Spinal cord (tissue), 10 donors: ENCODE measurements around the gene PDIA2. TPM values are rescaled to one million over a fixed set of nuclear protein-coding genes. Genes with fewer than 3 reads are reported as not detected.

Experiments used
- DNase-seq, 6 donors: peaks; one replicate each; pipeline versions ENCODE4 v3.0.0 to v3.0.0-alpha.2; 2013 to 2015; ENCODE audit warnings: low spot score in 6 of 6, low read depth in 4 of 6
- H3K27ac ChIP-seq: one replicate; pipeline ENCODE4 v1.5.1; 2013; ENCODE audit warnings: low read depth, low read length, control low read depth
- H3K27me3 ChIP-seq: one replicate; pipeline ENCODE4 v1.6.1; 2013; ENCODE audit warnings: low read length; ENCODE audit not compliant: control insufficient read depth, insufficient read depth
- H3K36me3 ChIP-seq: one replicate; pipeline ENCODE4 v1.6.1; 2013; ENCODE audit warnings: low read length; ENCODE audit not compliant: control insufficient read depth, insufficient read depth
- H3K4me1 ChIP-seq: one replicate; pipeline ENCODE4 v1.6.1; 2013; ENCODE audit warnings: low read length; ENCODE audit not compliant: control insufficient read depth, insufficient read depth
- H3K4me3 ChIP-seq: one replicate; pipeline ENCODE4 v1.5.1; 2013; ENCODE audit warnings: low read depth, low read length, control low read depth
- H3K9me3 ChIP-seq: one replicate; pipeline ENCODE4 v1.6.1; 2013; ENCODE audit warnings: low read length; ENCODE audit not compliant: control insufficient read depth, insufficient read depth
- WGBS: methylation state at CpG from one replicate; pipeline ENCODE4 v1.1.5; 2013; ENCODE audit warnings: missing lambda C conversion rate; ENCODE audit not compliant: insufficient coverage; 5-methylcytosine and 5-hydroxymethylcytosine counted together
- polyA plus RNA-seq, 2 donors: library from polyadenylated mRNA; unstranded; fragments of 120-200 nt; gene quantifications; one replicate each; pipeline ENCODE4 v1.2.1, GENCODE V29; 2013; ENCODE audit not compliant: insufficient read length in 2 of 2
- total RNA-seq, 2 donors: library from RNA; depleted of rRNA in 1 of 2; stranded (reverse); fragments of 120-200 nt in 1 of 2; fragments of >200 nt in 1 of 2; gene quantifications; one replicate each; pipeline versions ENCODE4 v1.2.3 to v1.2.4, GENCODE V29; 2013 to 2014
- donor health status: healthy.

PDIA2 gene
- total and polyA plus RNA-seq, 4 donors, result 8.0 to 38.4 (median 23.8) TPM

DNA sequence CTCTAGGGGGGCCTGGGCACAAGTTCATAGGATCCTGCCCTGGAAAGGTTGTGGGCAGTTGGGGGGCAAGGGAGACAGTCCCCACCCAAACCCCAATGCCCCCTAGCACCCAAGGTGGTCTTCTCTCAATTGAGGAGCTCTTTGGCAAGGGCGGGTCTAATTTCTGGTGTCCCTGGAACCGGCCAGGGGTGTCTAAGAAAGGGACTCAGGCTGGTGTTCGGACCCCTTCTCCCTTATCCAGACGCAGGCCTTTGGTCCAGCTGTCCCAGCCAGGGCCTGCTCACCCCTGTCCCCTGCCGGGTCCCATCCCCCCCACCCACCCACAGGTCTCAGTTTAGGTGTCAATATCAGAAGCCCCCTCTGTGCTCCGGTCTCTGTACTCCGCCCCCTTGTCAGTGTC lies 3.4 kb upstream of the PDIA2 start:
- DNase-seq, result no peak
- peaks cover 24% of the 10 kb centered on the region for H3K36me3 ChIP-seq
- H3K4me1 ChIP-seq, result peaks cover 35% of the 10 kb centered on the region
- WGBS, result 49% methylated on average over 4 of the region's 7 CpGs
- H3K27ac ChIP-seq, result no peak overlapping the region
- H3K4me3 ChIP-seq, result no peak overlapping the region
- H3K27me3 ChIP-seq, result peaks cover 34% of the 10 kb centered on the region
- no peaks in the 10 kb centered on the region for H3K9me3 ChIP-seq

DNA sequence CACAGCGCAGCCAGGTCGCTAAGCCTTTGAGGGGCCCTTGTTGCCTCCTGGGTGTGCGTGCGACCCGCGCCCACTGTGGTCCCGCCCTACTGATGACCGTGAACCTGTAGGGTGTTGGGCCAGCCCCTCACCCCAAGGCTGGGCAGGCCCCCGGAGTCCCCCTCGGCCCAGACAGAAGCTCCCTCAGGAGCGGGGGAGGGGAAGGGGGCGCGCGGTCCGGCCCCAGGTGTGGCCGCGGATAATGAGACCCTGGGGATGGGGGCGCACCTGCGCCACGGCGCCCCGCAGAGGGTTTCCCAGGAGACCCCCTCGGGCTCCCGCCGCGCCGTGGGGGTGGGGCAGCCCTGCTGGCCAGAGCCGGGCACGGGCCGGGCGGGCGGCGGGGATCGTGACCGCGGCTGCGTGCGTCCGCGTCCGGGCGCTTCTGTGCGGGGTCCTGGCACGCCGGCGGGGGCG lies 2.9 kb upstream of the PDIA2 start:
- H3K9me3 ChIP-seq, result no peaks in the 10 kb centered on the region
- DNase-seq, result no peak
- H3K4me1 ChIP-seq, result peaks cover 30% of the 10 kb centered on the region
- H3K27ac ChIP-seq, result no peak overlapping the region
- H3K27me3 ChIP-seq, result peaks cover 33% of the 10 kb centered on the region
- 3% methylated on average over 43 of the region's 47 CpGs for WGBS
- H3K36me3 ChIP-seq, result peaks cover 29% of the 10 kb centered on the region
- no peak overlapping the region for H3K4me3 ChIP-seq

- Histone ChIP-seq H3K27ac (no peak within 1 kb of the TSS), H3K36me3 (peaks cover 35% of the 10 kb centered on the region), H3K9me3 (no peaks in the 10 kb centered on the region), H3K4me3 (peak within 1 kb of the TSS; percentile 21), H3K27me3 (peaks cover 29% of the 10 kb centered on the region), H3K4me1 (peaks cover 26% of the 10 kb centered on the region)
- DNase-seq, result peak in 1 of 6 donors; percentile 47
- WGBS, result under 1% methylated on average over 54 of the region's 54 CpGs
These were observed 2.4 kb upstream of the PDIA2 start, which contains the start of gene ARHGDIG for GRCh38 chr16:280552-280951. Gene ARHGDIG (plus strand): TSS chr16:280591. CDS start chr16:280681, 90 bp downstream.

DNA sequence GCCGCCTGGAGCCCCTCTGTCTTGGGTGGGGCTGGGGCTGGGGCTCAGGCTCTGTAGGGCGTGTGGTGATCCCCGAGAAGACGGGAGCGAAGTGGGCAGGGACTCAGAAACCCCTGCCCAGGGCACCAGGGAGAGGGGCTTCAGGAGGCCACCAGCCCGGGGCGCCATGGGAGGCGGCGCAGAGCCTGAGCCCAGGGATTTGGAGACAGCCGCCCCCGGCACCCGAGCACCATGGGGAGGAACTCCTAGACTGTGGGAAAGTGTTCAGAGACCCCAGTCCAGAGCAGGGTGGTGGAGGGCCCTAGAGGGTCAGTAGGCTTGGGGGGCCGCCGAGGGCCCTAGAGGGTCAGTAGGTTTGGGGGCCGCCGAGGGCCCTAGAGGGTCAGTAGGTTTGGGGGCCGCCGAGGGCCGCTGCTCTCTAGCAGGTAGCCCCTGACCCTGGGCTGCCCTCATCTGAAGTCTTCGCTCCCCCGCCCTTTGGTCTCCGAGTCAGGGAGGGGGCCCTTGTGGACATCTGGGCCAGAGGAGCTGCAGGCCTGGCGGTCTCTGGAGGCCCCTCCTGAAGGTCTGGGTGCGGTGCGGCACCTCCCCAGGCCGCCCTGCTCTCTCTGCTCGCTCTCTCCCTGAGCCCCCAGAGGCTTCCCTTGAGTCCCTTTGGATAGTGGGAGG lies 1.8 kb upstream of the PDIA2 start:
- Histone ChIP-seq H3K4me3 (peak overlapping the region; percentile 21), H3K4me1 (peaks cover 23% of the 10 kb centered on the region), H3K27ac (no peak overlapping the region), H3K27me3 (peaks cover 26% of the 10 kb centered on the region), H3K9me3 (no peaks in the 10 kb centered on the region), H3K36me3 (peaks cover 38% of the 10 kb centered on the region)
- 42% methylated on average over 25 of the region's 27 CpGs for WGBS
- DNase-seq, result no peak

GRCh38 chr16:281660-282255 lies 1.2 kb upstream of the PDIA2 start:
- WGBS, result 77% methylated on average over 19 of the region's 25 CpGs
- H3K4me3 ChIP-seq, result no peak overlapping the region
- H3K4me1 ChIP-seq, result peaks cover 18% of the 10 kb centered on the region
- H3K9me3 ChIP-seq, result no peaks in the 10 kb centered on the region
- H3K27ac ChIP-seq, result no peak overlapping the region
- no peak for DNase-seq
- peaks cover 44% of the 10 kb centered on the region for H3K36me3 ChIP-seq
- H3K27me3 ChIP-seq, result peaks cover 21% of the 10 kb centered on the region

DNA sequence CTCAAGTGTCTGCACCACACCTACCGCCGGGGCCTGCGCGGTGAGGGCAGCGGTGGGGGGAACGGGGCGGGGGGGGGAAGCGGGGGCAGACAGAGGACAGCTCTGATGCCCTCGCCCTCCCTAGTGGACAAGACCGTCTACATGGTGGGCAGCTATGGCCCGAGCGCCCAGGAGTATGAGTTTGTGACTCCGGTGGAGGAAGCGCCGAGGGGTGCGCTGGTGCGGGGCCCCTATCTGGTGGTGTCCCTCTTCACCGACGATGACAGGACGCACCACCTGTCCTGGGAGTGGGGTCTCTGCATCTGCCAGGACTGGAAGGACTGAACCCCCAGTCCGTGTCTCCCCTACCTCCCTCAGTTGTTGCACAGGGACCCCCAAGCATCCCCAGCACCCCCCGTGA lies 473 bp upstream of the PDIA2 start:
- WGBS, result 83% methylated on average over 14 of the region's 22 CpGs
- peaks cover 51% of the 10 kb centered on the region for H3K36me3 ChIP-seq
- no peak overlapping the region for H3K4me3 ChIP-seq
- H3K27ac ChIP-seq, result no peak overlapping the region
- peaks cover 21% of the 10 kb centered on the region for H3K27me3 ChIP-seq
- peaks cover 18% of the 10 kb centered on the region for H3K4me1 ChIP-seq
- no peaks in the 10 kb centered on the region for H3K9me3 ChIP-seq
- DNase-seq, result no peak

- Histone ChIP-seq H3K4me3 (no peak overlapping the region), H3K36me3 (peaks cover 70% of the 10 kb centered on the region), H3K9me3 (no peaks in the 10 kb centered on the region), H3K27ac (no peak overlapping the region), H3K4me1 (peaks cover 18% of the 10 kb centered on the region), H3K27me3 (peaks cover 21% of the 10 kb centered on the region)
- 93% methylated on average over 52 of the region's 52 CpGs for WGBS
- no peak for DNase-seq
These were observed 1.5 kb downstream of the PDIA2 start for GRCh38 chr16:284204-285120.

- H3K4me3 ChIP-seq, result no peak overlapping the region
- H3K27me3 ChIP-seq, result peaks cover 16% of the 10 kb centered on the region
- H3K4me1 ChIP-seq, result peaks cover 14% of the 10 kb centered on the region
- no peak for DNase-seq
- H3K27ac ChIP-seq, result no peak overlapping the region
- peaks cover 79% of the 10 kb centered on the region for H3K36me3 ChIP-seq
- 95% methylated on average over 28 of the region's 48 CpGs for whole genome bisulfite sequencing
- H3K9me3 ChIP-seq, result no peaks in the 10 kb centered on the region
These were observed 2.4 kb downstream of the PDIA2 start for GRCh38 chr16:285146-286055.
